ENCODE measurements around the gene IL17C. TPM values are rescaled to one million over a fixed set of nuclear protein-coding genes. Genes with fewer than 3 reads are reported as not detected.

Gene IL17C
- total and polyA plus RNA-seq, 9 donors, result not detected

DNA sequence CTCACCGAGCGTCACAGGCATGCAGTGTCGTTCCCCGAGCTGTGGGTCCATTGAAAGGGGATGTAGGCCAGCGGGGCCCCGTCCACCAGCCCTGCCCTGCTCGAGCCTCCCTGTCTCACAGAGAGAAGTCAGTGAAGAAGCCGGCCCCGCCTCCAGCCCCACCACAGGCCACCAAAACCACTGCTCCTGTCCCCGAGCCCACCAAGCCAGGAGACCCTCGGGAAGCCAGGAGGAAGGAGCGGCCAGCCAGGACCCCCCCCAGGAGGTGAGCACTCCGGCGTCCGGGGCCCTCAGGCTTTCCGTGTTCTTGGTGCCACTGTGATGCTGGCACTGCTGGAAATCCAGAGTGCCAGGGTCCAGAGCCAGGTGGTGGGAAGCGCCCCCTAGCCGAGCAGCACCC lies 13.9 kb upstream of the IL17C start:
- no peaks in the 10 kb centered on the region for H3K9me3 ChIP-seq
- no peak overlapping the region for H3K4me3 ChIP-seq
- intact Hi-C loops (cut with DNase I), result no loop called here
- H3K4me1 ChIP-seq (ENCODE audit: insufficient read depth), result no peaks in the 10 kb centered on the region
- H3K36me3 ChIP-seq, result no peaks in the 10 kb centered on the region
- no peak overlapping the region for H3K27ac ChIP-seq
- no peak for DNase-seq
- WGBS, 3 donors, result 90 to 93% (median 93%) methylated on average over 18 of the region's 18 CpGs
- no peaks in the 10 kb centered on the region for H3K27me3 ChIP-seq
- no peak for TF ChIP-seq POLR2A (IDR thresholded peaks at IDR 0.05)
- no peak for TF ChIP-seq EP300 (IDR thresholded peaks at IDR 0.05)
- TF ChIP-seq, protein P1, sequence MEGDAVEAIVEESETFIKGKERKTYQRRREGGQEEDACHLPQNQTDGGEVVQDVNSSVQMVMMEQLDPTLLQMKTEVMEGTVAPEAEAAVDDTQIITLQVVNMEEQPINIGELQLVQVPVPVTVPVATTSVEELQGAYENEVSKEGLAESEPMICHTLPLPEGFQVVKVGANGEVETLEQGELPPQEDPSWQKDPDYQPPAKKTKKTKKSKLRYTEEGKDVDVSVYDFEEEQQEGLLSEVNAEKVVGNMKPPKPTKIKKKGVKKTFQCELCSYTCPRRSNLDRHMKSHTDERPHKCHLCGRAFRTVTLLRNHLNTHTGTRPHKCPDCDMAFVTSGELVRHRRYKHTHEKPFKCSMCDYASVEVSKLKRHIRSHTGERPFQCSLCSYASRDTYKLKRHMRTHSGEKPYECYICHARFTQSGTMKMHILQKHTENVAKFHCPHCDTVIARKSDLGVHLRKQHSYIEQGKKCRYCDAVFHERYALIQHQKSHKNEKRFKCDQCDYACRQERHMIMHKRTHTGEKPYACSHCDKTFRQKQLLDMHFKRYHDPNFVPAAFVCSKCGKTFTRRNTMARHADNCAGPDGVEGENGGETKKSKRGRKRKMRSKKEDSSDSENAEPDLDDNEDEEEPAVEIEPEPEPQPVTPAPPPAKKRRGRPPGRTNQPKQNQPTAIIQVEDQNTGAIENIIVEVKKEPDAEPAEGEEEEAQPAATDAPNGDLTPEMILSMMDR (IDR thresholded peaks at IDR 0.05), result no peak

DNA sequence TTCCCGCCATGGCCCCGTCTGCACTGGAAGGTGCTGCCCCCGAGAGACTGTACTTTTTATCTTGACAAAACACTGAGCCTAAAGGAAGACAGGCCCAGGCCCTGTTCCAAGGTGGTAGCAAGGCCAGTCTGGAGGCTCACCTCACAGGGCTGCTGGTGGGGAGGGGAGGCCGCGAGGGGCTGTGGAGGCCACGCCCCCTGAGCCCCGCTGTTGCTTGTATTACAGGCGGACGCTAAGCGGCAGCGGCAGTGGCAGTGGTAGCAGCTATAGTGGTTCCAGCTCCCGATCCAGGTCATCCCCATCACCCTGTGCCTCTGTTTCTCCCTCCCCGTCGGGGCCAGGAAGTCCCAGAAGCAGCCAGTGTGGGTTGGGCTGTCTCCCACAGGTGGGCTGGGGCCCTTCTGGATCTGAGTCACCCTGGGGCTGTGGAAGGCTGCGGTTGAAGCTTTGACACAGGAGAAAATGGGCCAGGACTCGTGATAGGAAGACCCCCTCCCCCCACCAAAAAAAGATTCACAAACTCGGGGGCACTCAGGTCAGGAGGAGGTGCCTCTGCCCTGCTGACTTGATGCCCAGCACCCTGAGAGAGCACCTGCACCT lies 13.3 kb upstream of the IL17C start:
- TF ChIP-seq EP300 (IDR thresholded peaks at IDR 0.05) (no peak), POLR2A (IDR thresholded peaks at IDR 0.05) (no peak)
- TF ChIP-seq, protein P1 (IDR thresholded peaks at IDR 0.05), result no peak
- Histone ChIP-seq H3K4me3 (no peak overlapping the region), H3K27me3 (no peaks in the 10 kb centered on the region), H3K36me3 (no peaks in the 10 kb centered on the region), H3K27ac (no peak overlapping the region), H3K4me1 (ENCODE audit: insufficient read depth) (no peaks in the 10 kb centered on the region), H3K9me3 (no peaks in the 10 kb centered on the region)
- 69 to 79% (median 76%) methylated on average over 16 to 17 of the region's 17 CpGs for WGBS, 3 donors
- intact Hi-C loops (cut with DNase I), result no loop called here
- no peak for DNase-seq

DNA sequence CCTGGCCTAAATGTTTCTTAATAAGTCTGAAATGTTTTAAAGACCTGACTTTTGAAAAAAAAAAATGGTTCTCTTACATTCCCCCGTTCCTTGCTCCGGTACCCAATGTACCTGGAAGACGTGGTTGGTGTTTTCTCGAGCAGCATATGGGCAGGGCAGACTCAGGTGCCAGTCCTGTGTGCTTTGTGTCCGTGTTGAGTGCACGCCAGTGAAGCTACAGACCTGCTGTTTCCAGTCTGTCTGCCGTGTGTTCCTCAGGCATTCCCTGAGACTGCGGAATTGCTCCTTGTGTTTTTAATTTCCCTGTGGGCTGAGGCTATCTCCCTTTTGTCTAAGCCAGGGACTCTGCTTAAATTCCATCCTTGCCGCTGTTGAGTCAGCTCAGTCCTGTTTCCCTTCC lies 11.7 kb upstream of the IL17C start:
- TF ChIP-seq, protein P1 (IDR thresholded peaks at IDR 0.05), result no peak
- TF ChIP-seq EP300 (IDR thresholded peaks at IDR 0.05), result no peak
- TF ChIP-seq POLR2A (IDR thresholded peaks at IDR 0.05), result no peak
- WGBS, 3 donors, result 91 to 93% (median 91%) methylated on average over 9 of the region's 9 CpGs
- Histone ChIP-seq H3K4me1 (ENCODE audit: insufficient read depth) (no peaks in the 10 kb centered on the region), H3K9me3 (no peaks in the 10 kb centered on the region), H3K4me3 (no peak overlapping the region), H3K27me3 (no peaks in the 10 kb centered on the region), H3K27ac (no peak overlapping the region), H3K36me3 (no peaks in the 10 kb centered on the region)
- no peak for DNase-seq
- intact Hi-C loops (cut with DNase I), result no loop called here

DNA sequence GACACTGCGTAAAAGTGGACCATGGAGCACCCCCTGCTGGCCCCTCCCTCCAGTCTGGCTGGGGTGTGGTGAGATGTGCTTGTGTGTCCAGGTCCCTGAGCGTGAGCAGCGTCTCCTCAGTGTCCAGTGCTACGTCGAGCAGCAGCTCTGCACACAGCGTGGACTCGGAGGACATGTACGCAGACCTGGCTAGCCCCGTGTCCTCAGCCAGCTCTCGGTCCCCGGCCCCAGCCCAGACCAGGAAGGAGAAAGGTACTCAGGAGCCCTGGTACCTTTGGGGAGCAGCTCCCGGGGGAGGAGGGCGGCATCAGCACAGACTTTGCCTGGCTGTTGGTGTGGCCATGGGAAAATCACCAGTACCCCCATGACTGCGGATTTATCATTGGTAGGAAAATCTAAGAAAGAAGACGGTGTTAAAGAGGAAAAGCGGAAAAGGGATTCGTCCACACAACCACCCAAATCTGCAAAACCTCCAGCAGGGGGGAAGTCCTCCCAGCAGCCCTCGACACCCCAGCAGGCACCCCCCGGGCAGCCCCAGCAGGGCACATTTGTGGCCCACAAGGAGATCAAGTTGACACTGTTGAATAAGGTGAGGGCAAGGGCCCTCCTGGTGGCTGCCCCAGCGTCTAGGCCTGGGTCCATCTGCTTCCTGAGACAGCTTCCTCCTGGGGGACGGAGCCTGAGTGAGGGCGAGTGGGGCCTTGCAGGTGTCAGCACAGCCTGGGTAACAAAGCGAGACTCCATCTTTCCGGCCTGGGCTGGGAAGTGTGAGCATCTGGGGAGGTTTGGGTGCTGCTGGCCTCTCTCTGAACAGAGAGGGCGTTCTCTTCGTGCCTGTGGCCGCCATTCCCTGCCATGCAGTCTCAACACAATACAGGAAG lies 10.6 kb upstream of the IL17C start:
- 93 to 95% (median 94%) methylated on average over 26 to 27 of the region's 27 CpGs for WGBS, 3 donors
- Histone ChIP-seq H3K27ac (no peak overlapping the region), H3K9me3 (no peaks in the 10 kb centered on the region), H3K36me3 (no peaks in the 10 kb centered on the region), H3K4me3 (no peak overlapping the region), H3K27me3 (no peaks in the 10 kb centered on the region), H3K4me1 (ENCODE audit: insufficient read depth) (no peaks in the 10 kb centered on the region)
- intact Hi-C loops (cut with DNase I), result no loop called here
- no peak for DNase-seq
- TF ChIP-seq EP300 (IDR thresholded peaks at IDR 0.05) (no peak), POLR2A (IDR thresholded peaks at IDR 0.05) (no peak)
- TF ChIP-seq, protein P1 (IDR thresholded peaks at IDR 0.05), result no peak

All from ovary (tissue), 9 donors.